NCI-H1436 (cell line): Measurements from ENCODE around the gene C10orf105.

Experiments used
- DNase-seq: peaks from one replicate; lab custom pipeline; 2025; lab: John Stamatoyannopoulos, UW

C10orf105 gene

DNA sequence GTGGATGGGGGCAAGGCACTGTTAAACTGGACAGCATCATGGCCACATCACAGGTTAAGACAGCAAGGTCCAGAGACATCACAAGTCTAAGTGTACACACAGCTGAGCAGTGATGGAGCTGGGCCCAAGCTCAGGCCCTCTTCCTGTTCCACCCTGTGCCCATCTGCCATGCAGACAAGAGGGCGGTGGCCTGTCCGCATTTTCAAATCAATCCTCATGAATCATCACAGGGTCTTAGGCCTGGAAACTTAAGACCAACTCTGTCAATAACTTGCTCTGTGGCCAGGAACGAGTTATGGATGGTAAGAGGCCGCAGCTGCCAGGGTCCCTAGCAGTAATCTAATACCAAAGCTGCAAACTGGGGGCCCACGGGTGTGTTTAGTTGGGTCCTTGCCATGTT lies 3.2 kb downstream of the C10orf105 start:
- DNase-seq = no peak

DNA sequence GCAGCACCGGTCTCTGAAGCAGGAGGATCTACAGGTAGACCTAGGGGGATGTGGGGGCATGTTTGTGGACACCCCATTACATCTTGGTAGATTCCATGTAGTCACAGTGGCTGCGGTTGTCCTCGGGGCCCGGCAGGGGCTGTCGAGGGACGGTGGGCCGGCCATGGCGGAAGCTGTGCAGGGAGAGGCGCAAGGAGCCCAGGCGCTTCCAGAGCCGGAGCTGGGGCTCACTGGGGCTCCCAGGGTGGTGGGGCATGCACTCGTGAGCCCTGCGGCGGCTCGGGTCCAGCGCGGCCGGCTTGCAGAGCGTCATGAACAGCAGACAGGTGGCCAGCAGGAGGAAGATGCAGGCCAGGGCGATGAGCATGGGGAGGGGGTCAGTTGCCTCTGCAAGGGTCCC lies 3.7 kb downstream of the C10orf105 start:
- no peak for DNase-seq

DNA sequence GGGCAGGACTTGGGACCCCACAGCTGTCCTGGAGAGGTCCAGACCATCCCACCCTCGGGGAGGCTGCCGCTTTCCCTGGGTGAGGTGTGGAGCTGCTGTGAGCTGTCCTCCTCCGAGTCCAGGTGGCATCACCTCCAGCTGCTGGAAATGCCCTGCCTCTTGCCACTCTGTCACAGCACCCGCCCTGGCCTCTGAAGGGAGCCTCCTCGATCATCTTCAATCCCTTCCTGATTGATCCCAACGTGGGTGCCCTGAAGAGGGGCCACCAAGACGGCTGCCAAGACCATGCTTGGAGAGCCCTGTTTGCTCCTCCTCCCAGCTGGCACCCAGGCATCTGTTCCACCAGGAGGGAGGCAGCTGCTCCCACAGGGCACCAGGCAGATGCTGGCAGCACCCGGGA lies 4.6 kb downstream of the C10orf105 start:
- DNase-seq = no peak

DNA sequence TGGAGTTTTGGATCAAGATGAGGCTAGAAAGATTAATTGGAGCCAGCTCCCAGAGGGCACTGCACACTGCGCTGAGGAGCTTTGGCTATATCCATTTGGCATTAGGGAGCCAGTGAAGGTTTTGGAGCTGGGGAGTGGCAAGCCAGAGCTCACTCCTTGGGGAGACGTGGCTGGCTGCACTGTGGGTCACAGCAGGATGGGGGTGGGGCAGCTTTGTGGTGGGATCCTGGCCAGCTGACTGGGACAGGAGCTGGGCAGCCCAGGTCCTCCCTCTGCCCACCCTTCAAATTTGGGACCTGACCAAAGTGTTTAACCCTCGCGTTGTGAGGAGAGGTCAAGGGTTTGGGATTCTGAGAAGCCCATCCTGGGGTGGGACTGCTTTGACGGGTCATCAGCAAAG lies 5.0 kb downstream of the C10orf105 start:
- no peak for DNase-seq

DNA sequence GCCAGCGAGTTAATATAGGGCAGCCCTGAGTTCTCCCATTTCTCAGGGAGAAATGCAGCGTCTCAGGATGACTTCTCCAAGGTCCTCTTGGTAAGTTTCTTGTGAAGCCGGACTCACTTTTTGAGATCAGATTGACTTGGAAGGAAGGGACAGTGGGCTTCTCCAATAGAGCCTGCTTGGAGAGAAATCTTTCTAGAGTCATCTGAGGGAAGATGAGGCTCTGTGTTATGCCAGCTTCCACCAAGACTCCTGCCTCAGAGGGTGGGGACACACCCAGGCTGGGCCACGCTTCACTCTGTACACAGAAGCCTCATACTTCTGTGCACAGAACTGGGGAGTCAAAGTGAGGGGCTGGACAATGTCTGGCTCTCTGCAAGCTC lies 5.6 kb downstream of the C10orf105 start:
- DNase-seq = no peak

DNA sequence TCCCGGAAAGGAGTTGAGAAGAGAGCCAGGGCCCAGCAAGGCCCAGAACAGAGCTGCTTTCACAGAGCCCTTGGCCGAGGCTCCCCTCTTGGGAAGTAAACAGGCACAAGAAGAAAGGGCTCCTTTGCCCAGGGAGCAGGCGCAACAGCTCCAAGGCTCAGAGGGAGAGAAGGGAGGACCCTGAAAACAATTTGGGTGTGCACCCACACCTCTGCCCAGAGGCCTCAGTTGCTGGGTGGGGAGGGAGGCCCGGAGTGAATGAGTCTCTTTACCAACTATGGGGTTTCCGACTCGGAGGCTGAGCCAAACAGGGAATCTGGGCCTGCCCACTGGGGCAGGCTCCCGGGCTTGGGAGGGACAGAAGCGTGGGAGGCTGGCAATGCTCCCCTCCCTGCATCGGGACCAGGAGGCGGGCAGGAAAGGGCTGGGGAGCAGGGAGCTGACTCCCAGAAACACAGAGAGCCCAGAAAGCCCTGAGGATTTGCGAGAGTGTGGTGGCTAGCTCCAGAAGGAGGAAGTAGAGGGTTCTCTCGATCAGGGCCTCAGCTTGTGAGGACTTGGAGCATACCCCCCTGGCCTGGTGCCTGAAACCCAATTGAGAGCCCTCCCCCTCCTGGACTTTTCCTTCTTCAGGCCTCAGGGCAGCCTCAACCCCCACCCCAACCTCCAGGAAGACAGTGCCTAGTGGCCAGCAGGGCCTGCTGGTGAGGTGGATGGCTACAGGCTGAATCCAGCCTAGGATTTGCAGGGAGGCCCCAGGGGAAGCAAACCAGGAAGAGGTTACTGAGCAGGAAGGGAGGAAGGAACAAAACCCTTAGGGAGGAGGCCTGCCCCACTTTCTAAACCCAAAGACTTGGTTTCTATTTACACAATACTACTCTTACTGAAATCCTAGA lies 6.2 kb downstream of the C10orf105 start:
- no peak for DNase-seq

DNA sequence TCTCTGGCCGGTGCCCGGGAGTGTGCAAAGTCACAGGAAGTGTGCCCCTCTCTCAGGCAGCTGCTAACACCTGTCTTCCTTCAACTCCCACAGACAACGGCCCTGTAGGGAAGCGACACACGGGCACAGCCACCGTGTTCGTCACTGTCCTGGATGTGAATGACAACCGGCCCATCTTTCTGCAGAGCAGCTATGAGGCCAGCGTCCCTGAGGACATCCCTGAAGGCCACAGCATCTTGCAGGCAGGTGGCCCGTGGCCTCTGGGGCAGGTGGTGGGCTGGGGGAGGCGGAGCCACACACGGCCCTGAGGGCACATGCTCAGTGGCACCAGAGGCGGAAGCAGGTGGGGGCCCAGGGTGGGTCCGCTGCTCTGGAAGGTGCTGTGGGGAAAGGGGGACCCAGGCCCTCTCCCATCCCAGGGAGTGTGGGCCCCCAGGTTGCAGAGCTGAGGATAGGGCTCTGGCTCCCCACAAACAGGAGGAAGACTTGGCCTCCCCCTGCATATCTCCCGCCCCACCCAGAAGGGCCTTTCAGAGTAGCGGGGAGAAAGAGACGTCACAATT lies 6.9 kb downstream of the C10orf105 start:
- DNase-seq = no peak

DNA sequence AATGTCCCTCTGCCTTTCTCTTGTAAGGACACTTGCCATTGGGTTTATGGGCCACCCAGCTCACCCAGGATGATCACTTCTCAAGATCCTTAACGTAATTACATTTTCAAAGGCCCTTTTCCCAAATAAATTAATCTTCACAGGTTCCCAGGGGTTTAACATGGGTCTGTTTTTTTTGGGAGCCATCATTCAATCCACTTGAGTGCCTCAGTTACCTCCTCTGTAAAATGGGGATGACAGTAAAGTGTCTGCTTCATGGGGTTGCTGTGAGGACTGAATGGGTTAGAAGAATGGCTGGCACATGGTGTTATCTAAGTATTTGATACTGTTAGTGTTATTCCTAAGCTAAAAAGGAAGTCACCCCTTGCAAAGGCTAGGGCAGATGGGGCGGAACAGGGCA lies 7.4 kb downstream of the C10orf105 start:
- DNase-seq = no peak

DNA sequence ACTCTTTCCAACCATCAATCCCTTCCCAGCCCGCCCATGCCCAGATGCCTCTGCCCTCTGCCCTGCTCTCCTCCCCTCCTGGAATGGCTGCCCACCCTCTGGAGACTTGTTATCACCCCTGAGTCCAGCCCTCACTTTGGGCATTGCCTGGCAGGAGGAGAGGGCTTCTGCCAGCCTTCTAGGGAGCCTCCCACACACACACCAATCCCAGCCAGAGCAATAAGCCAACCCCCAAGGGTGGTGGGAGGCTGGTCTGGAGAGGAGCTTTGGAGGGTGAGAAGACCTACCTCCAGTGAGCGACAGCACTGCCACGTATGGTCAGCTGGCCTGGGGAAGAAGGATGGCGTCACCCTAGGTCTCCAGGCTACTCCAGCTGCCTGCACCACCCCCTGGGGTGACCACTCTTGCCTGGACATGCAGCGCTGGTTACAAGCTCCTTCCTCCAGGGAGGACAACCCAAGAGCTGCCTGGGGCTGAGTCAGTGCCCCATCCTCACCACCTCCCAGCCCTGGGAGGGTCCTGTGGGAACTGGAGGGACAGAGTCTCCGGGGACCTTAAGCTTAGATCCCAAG lies 8.4 kb downstream of the C10orf105 start:
- no peak for DNase-seq

DNA sequence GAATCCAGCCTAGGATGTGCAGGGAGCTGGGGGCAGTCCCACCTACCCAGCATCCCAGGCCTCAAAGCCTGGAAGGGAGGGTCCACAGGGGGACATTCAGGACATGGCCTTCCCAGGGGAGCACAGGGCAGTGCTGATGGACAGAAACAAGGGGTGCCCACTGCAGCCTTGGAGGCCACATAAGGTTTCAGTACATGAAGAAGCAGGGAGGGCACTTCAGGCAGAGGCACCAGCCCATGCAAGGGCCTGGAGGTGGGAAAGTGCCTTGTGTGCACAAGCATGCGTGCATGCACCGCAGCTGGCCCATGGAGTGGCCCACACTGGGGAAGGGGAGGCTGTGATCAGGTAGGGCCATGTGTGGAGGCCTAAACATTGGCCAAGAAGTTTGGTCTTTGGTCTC lies 9.1 kb downstream of the C10orf105 start:
- DNase-seq = no peak

DNA sequence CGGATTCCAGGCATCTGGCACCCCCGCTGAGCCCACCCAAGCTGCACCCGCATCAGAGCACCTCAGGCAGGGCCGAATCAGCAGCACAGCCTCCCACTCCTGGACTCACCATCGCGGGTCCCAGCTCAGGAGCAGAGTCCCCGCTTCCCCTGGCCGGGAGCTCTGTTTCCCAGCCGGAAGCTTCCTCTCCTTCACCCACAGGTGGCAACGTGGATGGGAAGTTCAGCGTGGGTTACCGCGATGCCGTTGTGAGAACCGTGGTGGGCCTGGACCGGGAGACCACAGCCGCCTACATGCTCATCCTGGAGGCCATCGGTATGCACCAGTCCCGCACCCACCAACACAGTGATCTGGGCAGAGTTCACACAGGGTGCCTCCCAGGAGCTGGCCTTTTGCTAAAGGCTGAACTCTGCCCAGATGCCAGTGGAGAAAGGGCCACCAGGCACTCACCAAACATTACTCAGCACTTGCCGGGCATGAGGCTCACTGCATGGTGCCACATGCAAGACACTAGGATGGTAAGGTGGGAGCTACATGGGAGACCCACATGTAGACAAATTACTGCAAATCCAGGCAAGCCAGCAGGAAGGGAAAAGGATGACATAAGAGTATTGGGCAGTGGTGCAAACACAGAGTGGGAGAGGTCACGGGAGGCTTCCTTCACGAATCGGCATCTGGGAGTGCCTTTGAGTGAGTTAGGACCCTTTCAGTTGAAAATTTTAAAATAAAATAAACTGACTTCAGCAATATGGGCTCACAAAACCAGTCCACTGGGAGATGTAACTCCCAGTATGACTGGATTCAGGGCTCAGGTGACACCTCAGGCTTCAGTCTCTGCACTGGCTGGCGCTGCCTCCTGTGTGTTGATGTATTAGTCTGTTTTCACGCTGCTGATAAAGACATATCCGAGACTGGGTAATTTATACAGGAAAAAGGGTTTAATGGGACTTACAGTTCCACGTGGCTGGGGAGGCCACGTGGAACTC lies 10.4 kb downstream of the C10orf105 start:
- DNase-seq = no peak

DNA sequence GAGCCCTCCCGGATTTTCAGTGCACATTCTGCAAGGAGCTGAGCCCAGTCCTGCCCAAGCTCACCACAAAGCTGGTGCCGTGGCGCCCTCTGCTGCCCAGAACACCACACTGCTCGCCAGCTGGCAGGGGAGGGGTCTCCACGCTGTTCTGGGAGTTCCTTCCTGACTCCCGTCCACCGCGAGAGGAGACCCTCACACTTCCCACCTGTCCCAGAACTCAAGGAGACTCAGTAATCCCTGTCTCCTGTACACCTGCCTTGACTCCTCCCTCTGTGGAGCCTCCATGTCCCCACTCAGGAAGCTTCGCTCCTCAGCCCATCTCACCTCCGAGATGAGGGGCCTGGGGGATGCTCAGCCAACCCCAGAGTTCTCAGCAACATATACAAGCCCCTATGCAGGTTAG lies 11.3 kb downstream of the C10orf105 start:
- DNase-seq = peak; percentile 43

DNA sequence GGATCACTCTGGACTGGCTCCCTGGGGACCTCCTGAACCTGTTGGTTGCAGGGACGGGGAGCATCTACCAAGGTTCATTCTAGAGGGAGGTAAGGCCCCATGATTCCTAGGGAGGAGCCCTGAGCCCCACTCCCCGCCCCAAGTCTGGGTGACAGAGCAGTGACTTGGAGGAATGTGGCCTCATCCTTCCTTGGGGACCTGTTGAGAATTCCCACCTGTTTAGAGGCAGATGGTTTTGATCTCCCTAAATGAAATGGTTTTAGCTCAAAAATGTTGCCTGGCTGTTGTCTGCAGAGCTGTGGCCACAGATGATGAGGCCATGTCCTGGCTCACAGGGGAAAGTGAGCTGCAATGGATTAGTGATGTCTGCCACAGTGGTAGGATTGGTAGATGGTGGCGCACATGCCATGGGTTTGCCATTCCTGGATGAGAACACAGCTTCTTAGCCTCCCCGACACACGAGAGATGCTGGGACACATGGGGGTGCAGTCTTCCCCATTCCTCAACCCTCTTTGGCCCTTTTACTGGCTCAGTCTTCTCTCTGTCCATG lies 12.3 kb downstream of the C10orf105 start:
- DNase-seq = no peak

DNA sequence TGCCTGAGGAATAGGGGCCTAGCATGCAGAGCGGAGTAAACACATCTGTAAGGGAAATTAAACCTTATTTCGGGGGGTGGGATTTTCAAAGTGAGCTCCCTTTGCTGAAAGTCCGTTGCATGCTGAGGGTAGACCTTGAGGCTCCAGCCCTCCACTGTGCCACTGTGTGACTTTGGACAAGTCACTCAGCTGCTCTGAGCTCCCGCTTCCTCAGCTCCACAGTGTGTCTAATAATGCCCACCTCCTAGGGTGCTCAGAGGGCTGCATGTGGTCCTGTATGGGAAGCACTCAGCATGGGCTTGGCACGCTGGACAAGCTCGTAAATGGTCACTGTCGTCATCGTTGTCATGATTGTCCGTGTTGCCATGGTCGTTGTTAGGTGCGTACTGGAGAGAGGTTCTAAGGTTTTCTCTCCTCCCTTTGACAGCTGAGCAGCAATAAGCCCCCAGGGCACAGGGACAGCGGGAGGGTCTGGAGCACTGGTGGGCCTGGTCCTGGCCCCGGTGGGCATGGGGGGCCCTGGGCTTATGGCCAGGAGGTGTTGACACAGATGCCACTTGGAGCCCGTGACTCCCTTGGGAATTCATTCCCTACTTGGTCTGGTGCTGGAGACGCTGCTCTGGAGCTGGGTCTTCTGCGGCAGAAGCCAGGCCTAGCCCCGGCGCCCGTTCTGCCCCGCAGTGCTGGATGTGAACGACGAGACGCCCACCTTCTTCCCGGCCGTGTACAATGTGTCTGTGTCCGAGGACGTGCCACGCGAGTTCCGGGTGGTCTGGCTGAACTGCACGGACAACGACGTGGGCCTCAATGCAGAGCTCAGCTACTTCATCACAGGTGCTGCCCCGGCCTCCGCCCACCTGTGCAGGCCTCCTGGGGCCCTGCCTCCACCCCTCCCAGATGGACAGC lies 13.1 kb downstream of the C10orf105 start:
- no peak for DNase-seq

DNA sequence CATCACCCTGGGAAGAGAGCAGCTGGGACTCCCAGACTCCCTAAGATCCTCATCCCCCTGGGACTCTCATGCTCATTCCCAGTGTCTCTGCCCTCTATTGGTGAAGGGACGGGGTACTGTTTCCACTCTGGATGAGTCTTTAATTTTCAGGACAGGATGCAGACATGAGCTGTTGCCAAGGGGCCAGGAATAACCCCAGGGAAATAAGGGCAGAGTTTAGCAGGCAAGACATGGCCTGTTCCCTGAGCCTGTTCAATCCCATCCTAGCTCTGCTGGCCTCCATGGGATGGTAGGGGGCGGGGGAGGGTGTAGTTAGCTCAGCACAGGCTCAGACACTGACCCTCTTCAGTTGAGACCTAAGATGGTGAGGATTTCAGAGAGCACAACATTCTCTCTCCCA lies 14.0 kb downstream of the C10orf105 start:
- DNase-seq = no peak

DNA sequence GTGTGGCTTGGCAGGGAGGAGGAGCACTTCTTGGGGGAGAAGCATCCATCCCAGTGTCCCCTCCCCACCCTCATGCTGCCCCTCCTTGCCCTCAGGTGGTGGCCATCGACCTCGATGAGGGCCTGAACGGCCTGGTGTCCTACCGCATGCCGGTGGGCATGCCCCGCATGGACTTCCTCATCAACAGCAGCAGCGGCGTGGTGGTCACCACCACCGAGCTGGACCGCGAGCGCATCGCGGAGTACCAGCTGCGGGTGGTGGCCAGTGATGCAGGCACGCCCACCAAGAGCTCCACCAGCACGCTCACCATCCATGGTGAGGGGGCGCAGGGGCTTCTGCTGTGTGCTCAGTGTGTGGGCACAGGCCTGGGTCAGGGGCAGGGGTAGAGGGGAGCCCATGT lies 14.8 kb downstream of the C10orf105 start:
- DNase-seq = no peak

DNA sequence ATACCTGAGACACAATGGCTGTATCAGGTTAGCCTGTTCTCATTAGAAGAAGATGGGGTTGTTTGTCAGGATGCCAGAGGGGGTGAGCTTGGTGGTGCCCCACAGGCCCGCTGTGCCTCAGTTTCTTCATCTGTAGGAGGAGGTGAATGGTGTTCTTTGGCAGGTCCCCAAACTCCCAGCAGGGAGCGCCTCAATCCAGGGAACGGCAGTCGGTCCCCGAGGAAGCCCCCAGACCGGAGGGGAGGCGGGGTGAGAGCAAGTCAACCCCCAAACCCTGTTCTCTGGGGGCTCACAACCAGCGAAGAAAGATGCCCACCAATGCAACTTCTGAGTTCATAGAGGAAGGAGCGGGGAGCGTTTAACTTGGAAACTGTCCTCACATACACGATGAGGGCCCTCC lies 16.0 kb downstream of the C10orf105 start:
- DNase-seq = no peak

DNA sequence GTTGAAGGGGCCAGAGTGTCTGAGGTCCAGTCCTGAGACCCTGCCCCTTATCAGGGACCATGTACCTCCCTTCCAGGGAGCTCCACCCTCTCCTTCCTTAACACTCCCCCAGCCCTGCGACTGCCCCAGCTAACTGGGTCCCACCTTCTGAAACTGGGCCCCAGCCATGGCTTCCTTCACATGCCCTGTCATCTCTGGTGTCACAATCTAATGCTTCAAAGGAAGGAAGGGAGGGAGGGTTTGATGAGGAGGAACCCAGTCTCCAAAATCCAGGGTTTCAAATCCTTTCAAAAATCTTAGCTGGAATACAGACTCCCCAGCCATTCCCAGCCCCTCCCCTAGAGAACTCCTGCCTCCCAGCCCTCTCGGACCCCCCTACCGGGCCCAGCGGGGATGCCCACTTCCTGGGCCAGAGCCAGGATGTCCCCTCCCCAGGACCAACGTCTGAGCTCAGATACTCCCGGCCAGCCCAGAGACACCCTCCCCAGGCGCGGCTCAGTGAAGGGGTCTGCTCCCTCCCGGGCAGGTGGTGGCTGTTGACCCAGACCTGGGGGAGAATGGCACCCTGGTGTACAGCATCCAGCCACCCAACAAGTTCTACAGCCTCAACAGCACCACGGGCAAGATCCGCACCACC lies 18.0 kb downstream of the C10orf105 start:
- no peak for DNase-seq

DNA sequence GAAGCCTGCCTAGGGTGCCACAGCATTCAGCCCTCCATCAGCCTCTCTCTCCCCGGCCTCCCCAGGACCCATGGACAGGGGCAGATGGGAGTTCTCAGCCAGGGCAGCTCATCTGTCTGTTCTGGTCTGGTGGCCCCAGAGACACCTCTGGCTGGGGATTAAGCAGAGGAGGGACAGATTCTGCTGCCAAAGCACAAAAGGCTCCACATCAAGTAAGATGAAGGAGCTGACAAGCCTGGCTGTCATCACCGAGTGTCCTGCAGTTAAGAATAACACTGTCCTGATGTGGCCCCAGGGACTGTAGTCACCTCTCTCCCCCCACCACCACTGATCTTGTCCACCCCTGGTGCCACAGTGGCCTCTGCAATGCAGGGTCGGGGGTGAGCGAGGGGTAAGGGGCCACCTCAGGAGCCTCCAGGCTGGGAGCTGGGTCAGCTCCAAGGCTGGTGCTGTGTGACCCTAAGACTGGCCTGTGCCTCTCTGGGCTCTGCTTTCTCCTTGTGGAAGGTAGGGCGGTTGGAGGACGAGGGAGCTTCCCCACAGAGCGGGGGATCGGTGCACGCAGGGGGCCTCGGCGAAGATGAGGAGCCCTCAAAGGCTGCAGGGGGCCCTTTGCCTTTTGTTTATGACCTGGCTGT lies 18.7 kb downstream of the C10orf105 start:
- DNase-seq = no peak

DNA sequence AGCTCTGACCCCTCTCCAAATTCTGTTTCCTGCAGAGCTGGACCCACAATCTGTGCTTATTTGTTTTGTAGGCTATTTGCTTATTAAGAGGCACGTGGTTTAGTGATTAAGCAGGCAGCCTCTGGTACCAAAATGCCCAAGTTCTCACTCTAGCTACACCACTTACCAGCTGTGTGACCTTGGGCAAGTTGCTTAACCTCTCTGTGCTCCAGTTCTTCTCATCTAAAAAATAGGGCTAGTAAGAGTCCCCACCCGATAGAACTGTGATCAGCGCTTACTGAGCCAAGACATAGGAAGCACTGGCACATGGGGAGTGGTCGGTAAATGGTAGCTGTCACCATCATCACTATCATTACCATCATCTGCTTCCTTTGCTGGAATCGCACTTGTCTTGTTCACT lies 20.8 kb downstream of the C10orf105 start:
- no peak for DNase-seq
